Esophagus muscularis mucosa (tissue), 4 donors: ENCODE data around the gene GALK1. TPM values are rescaled to one million over a fixed set of nuclear protein-coding genes. Genes with fewer than 3 reads are reported as not detected.
A peak's percentile ranks its signal among the peaks of the same experiment; 100 is the strongest.

Experiments used
- DNase-seq: peaks from one replicate; pipeline ENCODE4 v3.0.0-alpha.2; 2017; ENCODE audit errors: extremely low spot score
- H3K27ac ChIP-seq, 4 donors: fragments of 200-600 bp; sonication (generic); replicated peaks in 1 of 4; 1 replicate in 3 of 4; 2 replicates in 1 of 4; pipeline ENCODE4 v1.5.1; 2016 to 2019; ENCODE audit warnings: mild to moderate bottlenecking in 1 of 4
- H3K27me3 ChIP-seq, 4 donors: fragments of 200-600 bp; sonication (generic); one replicate each; pipeline versions ENCODE4 v1.5.1 to v1.6.0; 2016 to 2019
- H3K36me3 ChIP-seq, 4 donors: fragments of 200-600 bp; sonication (generic); one replicate each; pipeline ENCODE4 v1.5.1; 2016 to 2019
- H3K4me1 ChIP-seq, 4 donors: fragments of 200-600 bp; sonication (generic); one replicate each; pipeline ENCODE4 v1.5.1; 2016 to 2019
- H3K4me3 ChIP-seq, 4 donors: fragments of 200-600 bp; sonication (generic); 1 replicate in 2 of 4; 2 replicates in 2 of 4; pipeline ENCODE4 v1.5.1; 2016 to 2019; ENCODE audit warnings: mild to moderate bottlenecking in 4 of 4, moderate library complexity in 1 of 4
- H3K9me3 ChIP-seq, 4 donors: fragments of 200-600 bp; sonication (generic); 1 replicate in 3 of 4; 2 replicates in 1 of 4; pipeline ENCODE4 v1.5.1; 2016 to 2019
- EP300 ChIP-seq: sonication (generic); formaldehyde crosslinking; IDR thresholded peaks from one replicate; pipeline ENCODE4 v1.6.1; 2017; ENCODE audit warnings: antibody characterized with exemption
- POLR2A ChIP-seq: fragments of 450-650 bp; IDR thresholded peaks from one replicate; pipeline ENCODE4 v1.6.1; 2017; ENCODE audit warnings: antibody characterized with exemption, moderate library complexity, mild to moderate bottlenecking, low read depth
- POLR2AphosphoS5 ChIP-seq, 2 donors: sonication (generic); formaldehyde crosslinking; IDR thresholded peaks; one replicate each; pipeline ENCODE4 v1.6.1; 2017; ENCODE audit warnings: antibody characterized with exemption in 2 of 2
- WGBS: methylation state at CpG from one replicate; pipeline ENCODE4 v1.1.5; 2018; 5-methylcytosine and 5-hydroxymethylcytosine counted together
- intact Hi-C: fragments of 100-400 bp; cut with DNase I; formaldehyde crosslinking; loops from one replicate; pipeline ENCODE4 v1.15.1; 2023
- total RNA-seq, 4 donors: library from RNA; depleted of rRNA; stranded (reverse); fragments of >200 nt; gene quantifications; one replicate each; pipeline versions ENCODE4 v1.1.0 to v1.2.1, GENCODE V29; 2016
- TF ChIP-seq, protein P1 (sequence below), 3 experiments: fragments of 200-600 bp in 2 of 3; fragments of 450-650 bp in 1 of 3; sonication (generic) in 2 of 3; IDR thresholded peaks; one replicate each; pipeline ENCODE4 v1.5.1; 2017 to 2019; ENCODE audit warnings: antibody characterized with exemption in 3 of 3, mild to moderate bottlenecking in 2 of 3, moderate library complexity in 1 of 3

GALK1 gene
- total RNA-seq, 4 donors from 2014 or later, result 16.9 to 34.1 (median 24.4) TPM

DNA sequence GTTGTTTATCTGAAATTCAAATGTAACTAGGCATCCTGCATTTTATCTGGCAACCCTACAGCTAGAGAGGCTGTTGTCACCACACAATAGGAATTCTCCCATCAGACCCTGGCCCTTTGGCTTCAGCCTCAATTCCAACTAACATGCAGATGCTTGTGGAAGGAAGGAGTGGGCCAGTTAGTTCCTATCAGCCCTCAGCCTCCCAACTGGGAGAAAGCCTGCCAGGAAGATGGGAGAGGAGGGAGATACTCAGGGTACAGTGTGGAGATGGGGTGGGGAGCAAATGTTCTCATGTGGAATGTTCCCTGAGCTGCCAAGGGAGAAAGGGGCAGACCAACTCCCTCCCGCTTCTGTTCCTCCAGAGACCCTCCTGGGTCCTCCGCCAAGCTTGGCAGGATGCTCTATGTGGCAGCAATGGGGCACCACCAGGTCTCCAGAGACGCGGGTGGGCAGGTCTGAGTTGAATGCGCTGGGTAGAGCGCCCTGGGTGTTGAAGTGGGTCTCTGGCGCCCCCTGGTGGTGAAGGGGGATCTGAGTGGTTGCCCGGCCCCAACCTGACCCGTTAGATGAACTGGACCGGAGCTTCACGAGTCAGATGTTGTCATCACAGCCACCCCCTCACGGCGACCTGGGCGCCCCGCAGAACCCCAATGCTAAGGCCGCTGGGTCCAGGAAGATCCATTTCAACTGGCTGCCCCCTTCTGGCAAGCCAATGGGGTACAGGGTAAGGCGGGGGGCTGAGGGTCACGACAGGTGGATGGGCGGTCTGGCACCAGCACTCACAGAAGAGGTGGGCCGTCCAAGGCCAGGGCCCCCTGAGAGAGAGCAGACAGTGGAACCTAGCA is 15.2 kb downstream of the GALK1 start:
- TF ChIP-seq, protein P1, sequence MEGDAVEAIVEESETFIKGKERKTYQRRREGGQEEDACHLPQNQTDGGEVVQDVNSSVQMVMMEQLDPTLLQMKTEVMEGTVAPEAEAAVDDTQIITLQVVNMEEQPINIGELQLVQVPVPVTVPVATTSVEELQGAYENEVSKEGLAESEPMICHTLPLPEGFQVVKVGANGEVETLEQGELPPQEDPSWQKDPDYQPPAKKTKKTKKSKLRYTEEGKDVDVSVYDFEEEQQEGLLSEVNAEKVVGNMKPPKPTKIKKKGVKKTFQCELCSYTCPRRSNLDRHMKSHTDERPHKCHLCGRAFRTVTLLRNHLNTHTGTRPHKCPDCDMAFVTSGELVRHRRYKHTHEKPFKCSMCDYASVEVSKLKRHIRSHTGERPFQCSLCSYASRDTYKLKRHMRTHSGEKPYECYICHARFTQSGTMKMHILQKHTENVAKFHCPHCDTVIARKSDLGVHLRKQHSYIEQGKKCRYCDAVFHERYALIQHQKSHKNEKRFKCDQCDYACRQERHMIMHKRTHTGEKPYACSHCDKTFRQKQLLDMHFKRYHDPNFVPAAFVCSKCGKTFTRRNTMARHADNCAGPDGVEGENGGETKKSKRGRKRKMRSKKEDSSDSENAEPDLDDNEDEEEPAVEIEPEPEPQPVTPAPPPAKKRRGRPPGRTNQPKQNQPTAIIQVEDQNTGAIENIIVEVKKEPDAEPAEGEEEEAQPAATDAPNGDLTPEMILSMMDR (IDR thresholded peaks at IDR 0.05), result peak; percentile 88 to 95 (median 91)
- TF ChIP-seq POLR2A (no peak), EP300 (no peak), POLR2AphosphoS5 (IDR thresholded peaks at IDR 0.05) (peak; percentile 10 to 59)
- DNase-seq, result peak; percentile 97
- intact Hi-C loops, result loop anchor here (1.0 to 2.0 kb wide), 2 partner anchors 77 to 117 kb away; no protein-coding TSS in a partner anchor
- H3K36me3 ChIP-seq, result peaks cover 0 to 61% (median 10%) of the 10 kb centered on the region in 4 donors
- no peaks in the 10 kb centered on the region for H3K27me3 ChIP-seq
- WGBS, result 26% methylated on average over 17 of the region's 20 CpGs
- peak overlapping the region in 1 of 4 donors; percentile 28 for H3K27ac ChIP-seq
- peak overlapping the region in 3 of 4 donors; percentile 1 to 35 (median 21) for H3K4me3 ChIP-seq
- no peaks in the 10 kb centered on the region for H3K9me3 ChIP-seq
- H3K4me1 ChIP-seq, result peaks cover 18 to 46% (median 40%) of the 10 kb centered on the region in 4 donors

DNA sequence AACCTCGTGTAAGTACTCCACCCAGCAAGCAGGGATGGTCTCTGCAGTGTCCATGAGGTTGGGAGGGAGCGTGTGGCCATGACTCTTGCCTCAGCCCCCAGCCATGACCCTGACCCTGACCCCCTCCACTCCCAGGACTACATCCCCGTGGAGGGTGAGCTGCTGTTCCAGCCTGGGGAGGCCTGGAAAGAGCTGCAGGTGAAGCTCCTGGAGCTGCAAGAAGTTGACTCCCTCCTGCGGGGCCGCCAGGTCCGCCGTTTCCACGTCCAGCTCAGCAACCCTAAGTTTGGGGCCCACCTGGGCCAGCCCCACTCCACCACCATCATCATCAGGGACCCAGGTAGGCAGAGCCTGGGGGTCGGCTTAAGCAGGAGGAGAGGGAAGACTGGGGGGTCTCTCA is 16.3 kb downstream of the GALK1 start:
- intact Hi-C loops, result no loop called here
- Histone ChIP-seq H3K9me3 (no peaks in the 10 kb centered on the region), H3K27ac (no peak overlapping the region), H3K36me3 (peaks cover 0 to 58% (median 10%) of the 10 kb centered on the region in 4 donors), H3K4me3 (no peak overlapping the region), H3K4me1 (peaks cover 8 to 36% (median 29%) of the 10 kb centered on the region in 4 donors), H3K27me3 (no peaks in the 10 kb centered on the region)
- DNase-seq, result no peak
- no peak for TF ChIP-seq EP300
- TF ChIP-seq, protein P1 (IDR thresholded peaks at IDR 0.05), result no peak
- TF ChIP-seq POLR2A, result no peak
- no peak for TF ChIP-seq POLR2AphosphoS5 (IDR thresholded peaks at IDR 0.05)
- 77% methylated on average over 5 of the region's 9 CpGs for WGBS

DNA sequence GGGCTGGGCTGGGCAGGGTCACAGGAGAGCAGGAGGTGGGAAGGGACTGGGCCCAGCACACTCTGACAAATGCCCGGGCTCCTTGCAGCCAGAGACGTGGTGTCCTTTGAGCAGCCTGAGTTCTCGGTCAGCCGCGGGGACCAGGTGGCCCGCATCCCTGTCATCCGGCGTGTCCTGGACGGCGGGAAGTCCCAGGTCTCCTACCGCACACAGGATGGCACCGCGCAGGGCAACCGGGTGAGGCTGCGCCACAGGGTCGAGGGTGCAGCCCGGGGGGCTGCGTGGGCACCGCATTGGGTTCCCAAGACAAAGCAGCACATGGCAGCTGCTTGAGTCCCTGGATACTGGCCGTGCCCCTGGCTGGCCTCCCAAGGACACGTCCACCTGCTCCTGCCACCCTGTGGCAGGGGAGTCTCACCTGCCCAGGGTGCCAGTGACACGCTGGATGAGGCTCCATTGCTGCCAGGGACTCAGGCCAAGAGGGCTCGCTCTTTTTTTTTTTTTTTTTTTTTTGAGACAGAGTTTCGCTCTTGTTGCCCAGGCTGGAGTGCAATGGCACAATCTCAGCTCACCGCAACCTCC is 21.3 kb downstream of the GALK1 start:
- DNase-seq, result no peak
- H3K4me3 ChIP-seq, result no peak overlapping the region
- H3K36me3 ChIP-seq, result peaks cover 0 to 60% (median 3%) of the 10 kb centered on the region in 4 donors
- H3K9me3 ChIP-seq, result no peaks in the 10 kb centered on the region
- 91% methylated on average over 11 of the region's 25 CpGs for WGBS
- peaks cover 4 to 12% (median 10%) of the 10 kb centered on the region in 4 donors for H3K4me1 ChIP-seq
- TF ChIP-seq, protein P1 (IDR thresholded peaks at IDR 0.05), result no peak
- no peak for TF ChIP-seq EP300
- TF ChIP-seq POLR2A, result no peak
- no peak for TF ChIP-seq POLR2AphosphoS5 (IDR thresholded peaks at IDR 0.05)
- no peaks in the 10 kb centered on the region for H3K27me3 ChIP-seq
- H3K27ac ChIP-seq, result no peak overlapping the region
- intact Hi-C loops, result no loop called here

DNA sequence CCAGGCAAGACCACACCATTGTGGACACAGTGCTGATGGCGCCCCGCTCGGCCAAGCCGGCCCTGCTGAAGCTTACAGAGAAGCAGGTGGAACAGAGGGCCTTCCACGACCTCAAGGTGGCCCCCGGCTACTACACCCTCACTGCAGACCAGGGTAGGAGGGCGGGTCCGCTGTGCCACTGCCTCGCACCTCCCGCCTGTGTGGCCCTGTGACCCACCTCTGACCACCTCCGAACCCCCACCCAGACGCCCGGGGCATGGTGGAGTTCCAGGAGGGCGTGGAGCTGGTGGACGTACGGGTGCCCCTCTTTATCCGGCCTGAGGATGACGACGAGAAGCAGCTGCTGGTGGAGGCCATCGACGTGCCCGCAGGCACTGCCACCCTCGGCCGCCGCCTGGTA is 22.7 kb downstream of the GALK1 start:
- no peak overlapping the region for H3K4me3 ChIP-seq
- no peaks in the 10 kb centered on the region for H3K9me3 ChIP-seq
- H3K4me1 ChIP-seq, result peaks cover 0 to 3% (median 1%) of the 10 kb centered on the region in 4 donors
- TF ChIP-seq POLR2AphosphoS5 (IDR thresholded peaks at IDR 0.05), result no peak
- TF ChIP-seq, protein P1 (IDR thresholded peaks at IDR 0.05), result no peak
- no peak for TF ChIP-seq EP300
- no peak for TF ChIP-seq POLR2A
- H3K36me3 ChIP-seq, result peaks cover 0 to 64% (median 4%) of the 10 kb centered on the region in 4 donors
- intact Hi-C loops, result no loop called here
- no peak overlapping the region for H3K27ac ChIP-seq
- WGBS, result 87% methylated on average over 3 of the region's 25 CpGs
- H3K27me3 ChIP-seq, result peaks cover 0 to 5% (median 0%) of the 10 kb centered on the region in 4 donors
- no peak for DNase-seq
